COLO668 (cell line): ENCODE results near the gene COL9A3.
A peak's percentile ranks its signal among the peaks of the same experiment; 100 is the strongest.

Experiments used
- DNase-seq: peaks from one replicate; lab custom pipeline; 2025; ENCODE audit not compliant: unreplicated experiment; lab: John Stamatoyannopoulos, UW

Gene COL9A3

DNA sequence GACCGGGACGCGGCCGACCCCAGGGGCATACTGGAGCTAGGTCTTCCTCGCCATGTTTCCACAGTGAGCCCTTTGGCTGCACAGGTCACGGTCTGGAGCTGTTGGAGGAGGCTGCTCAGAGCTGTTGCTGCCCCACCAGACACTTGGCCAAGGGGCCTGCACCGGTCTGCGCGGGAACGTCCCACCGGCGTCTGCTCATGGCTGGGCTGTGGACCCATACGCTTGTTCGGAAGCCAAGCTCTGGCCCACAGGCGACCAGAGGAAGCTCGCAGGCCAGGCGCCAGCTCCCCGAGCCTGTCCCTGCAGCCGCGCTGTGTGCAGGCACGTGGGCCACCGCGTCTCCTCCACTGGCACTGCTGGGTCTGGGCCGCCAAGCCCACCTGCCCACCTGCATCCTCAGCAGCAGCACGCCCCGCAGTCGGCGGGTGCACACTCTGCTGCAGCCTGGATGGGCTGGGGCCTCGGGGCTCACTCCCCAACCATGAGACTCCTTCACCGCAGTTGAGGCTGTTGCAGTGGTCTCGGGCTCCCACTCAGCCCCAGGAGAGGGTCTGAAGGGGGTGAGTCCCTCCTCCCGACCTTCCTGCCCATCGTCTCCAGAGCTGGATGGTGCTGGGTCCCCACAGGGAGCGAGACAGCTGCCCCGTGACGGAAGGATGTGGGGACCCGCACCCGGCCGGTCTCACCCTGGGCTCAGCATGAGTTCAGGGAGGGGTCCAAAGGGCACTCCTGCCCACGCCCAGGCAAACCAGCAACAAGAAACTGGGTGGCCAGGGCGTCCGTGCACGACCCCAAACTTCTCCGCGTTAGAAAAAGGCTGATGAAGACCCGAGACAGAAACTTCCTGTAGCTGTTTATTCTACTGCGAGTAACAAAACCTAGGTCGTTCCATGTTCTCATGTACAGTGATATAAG lies 60.3 kb downstream of the COL9A3 start:
- no peak for DNase-seq

DNA sequence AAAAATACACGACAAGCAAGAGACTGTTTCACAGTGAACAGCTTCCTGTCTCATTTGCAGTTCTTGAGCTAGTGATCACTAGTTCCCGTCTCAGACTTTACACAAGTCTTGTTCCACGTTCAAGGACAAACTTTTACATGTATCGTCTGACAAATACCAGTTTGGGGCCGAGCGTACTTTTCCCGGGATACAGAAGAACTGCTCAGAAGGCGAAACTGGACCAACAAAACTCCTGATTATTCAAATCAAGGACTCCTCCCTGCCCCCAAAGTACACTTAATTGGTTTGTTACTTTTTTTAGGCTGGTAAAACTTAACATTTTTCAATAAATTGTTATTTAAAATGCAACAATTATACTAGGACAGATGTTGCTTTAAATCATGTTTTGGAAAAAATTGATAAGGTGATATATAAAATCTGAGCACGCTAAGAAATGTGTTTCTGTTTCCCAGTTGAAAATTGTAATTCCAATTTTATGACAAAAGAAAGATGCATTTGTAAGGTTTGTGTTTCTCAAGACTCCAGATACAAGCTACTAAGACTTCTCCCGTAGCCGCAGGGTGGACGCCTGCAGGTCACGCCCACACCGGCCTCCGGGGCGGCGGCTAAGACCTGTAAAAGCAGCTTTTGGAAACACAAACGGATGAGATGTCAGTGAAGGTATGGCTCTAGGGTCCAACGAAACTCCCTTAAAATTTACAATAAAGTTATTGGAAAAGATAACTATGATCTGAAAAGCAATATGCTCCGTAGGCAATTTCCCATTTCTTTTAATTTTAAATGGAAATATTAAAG lies 61.6 kb downstream of the COL9A3 start:
- DNase-seq = no peak

DNA sequence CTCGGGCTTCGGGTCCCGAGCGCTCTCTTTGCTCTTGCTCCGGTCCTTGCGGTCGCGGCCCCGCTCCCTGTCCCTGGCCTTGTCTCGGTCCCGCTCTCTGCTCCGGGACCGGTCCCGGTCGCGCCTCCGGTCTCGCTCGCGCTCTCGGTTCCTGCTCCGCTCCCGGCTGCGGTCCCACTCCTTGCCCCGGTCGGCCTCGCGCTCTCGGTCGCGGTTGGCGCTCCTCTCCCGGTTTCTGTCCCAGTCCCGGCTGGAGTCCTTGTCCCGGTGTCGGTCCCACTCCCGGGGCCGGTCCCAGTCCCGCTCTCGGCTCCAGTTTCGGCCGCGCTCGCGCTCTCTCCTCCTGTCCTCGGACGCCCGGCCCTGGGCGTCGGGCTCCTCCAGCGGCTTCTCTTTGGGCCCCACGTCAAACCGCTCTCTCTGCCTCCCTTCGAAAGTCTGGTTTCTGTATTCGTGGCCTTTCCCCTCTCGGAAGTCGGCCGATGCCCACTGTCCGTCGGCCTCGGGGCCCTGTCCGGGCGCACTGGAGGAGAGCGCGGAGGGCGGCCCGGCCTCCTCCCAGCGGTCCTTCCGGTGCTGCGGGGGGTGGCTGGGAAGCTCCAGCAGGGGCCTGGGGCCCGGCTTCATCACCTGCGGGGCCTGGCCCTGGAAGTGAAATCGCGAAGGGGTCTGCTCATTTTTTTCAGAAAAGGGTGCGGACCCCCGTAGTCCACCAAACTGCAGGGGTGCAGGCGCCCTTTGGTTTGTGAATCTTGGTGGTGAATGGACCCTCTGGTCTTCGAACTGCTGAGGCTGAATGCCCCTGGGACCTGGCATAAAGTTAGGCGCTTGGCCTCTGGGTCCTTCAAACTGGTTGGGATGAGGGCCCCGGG lies 62.7 kb downstream of the COL9A3 start:
- DNase-seq = no peak

DNA sequence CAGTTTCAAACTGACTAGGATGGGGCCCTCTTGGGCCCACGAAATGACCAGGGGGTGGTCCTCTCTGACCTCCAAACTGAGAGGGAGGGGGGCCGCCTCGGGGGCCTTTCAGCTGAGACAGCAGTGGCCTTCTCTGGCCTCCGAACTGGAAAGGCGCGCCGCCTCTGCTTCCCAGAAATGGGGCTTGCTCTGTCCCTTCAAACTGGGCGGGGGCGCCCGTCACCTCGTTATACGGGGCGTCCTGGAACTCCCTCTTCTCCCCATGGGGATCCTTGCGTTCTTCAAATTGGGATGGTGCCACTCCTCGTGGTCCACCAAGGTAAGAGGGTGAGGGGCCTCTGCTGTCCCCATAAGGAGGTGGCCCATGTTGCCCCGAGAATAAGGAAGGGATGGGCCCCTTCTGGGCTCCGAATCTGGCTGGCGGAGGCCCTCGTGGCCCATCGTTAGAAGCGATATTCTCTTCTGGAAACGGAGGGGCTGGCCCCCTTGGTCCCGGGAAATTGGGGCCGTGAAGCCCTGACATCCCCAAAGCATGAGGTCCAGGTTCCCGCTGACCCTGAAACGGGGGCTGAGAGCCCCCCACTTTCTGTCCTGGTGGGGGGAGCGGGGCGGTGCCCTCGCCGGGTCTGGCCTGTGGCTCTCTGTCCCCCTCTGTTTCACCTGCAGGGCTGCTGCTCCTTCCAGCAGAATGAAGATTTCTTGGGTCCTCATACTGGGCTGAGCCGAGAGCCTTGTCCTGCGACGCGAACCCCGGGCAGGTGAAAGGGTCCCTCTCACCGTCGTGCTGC lies 63.5 kb downstream of the COL9A3 start:
- no peak for DNase-seq

DNA sequence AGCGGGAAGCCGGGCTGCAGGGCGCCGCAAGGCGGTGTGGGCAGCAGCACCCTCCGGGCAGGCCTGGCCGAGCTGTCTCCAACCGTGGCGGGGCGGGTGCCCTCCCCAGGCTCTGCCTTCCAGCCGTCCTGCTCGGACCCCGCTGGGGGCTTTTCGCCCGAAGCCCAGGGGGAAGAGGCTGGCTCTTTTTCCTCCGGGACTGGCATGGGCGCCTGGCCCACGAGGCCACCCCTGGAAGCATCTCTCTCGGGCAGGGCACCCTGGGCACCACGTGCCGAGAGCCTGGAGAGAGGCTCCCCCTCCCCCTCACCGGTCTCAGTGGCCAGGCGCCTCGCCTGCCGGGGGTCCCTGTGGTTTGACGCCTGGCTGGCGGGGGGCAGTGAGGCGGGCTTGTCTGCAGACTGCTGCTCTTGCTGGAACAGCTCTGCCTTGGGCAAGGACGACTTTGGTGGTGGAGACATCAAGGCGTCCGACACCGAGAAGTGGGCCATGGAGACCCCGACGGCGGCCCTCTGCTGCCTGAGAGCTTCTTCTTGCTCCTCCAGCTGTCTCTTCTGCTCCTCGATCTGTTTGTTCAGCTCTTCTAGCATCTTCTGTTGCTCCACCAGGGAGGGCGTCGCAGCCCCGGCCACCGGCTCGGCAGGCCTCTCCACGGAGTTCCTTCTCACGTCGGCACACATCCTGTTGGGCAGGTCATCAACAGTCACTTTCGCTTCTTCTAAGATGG lies 64.2 kb downstream of the COL9A3 start:
- DNase-seq = no peak

DNA sequence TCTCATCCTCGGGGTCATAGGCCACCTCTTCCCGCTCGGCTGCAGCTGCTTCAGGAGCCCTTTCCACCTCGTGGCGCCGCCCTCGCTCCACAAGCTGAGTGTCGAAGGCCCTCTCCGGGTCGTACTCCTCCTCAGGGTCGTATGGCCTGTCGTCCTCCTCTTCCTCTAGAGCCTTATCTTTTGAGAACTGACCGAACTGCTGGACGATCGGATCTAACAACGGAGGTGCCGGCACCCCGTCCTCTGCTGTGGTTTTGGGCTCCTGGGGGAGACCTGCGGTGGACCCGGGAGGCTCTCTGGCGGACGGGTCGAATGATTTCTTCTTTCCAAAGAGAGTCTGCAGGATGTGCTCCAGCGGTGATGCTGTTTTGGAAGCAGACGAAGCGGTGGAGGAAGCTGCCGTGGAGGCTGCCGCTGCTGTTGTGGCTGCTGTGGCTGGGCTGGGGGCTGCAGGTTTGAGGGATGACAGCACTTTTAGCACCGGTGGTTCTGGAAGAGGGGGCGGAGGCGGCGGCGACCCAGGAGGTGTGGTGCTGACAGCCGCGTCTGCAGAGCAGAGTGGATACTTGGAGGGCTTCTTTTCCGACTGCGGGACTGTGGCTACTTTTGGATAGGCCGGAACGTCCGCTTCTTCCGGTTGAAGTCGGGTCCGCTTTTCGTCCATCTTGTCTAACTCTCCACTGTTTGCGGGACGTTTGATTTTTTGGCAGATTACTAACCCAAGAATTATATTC lies 65.0 kb downstream of the COL9A3 start:
- no peak for DNase-seq

DNA sequence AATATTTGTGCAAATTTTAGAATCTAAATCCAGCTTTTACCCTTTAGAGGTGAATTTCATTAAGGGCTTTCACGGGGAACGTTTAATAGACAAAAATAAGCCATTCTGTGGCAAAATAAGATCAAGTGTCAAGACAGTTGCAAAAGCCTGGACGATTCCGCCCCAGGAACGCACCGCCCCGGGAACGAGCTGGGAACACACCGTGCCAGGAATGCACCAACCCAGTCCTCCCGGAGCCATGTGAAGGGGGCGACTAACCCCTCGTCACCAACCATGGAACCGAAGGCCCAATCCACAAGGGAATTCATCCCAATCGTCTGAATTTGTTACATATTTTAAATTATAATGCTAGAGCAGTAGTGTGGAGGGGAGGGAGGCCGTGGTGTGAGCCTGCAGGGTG lies 65.6 kb downstream of the COL9A3 start:
- DNase-seq = no peak

DNA sequence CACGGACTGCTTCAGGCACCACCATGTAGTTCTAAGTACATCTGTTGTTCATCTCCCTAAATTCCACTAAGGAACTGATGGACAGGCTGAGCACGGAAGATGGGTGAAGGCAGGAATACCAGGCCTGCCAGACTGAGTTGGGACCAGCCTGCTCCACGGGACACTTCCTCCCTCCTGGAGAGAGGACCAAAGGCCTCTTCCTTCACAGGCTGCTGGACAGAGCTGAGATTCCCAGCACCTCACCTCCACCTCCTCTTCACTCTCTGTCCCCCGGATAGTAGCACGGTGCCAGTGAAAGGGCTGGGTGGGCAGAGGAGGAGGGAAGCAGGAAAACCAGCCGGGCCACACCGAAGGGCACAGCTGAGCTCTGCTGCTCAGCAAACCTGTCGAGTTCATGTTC lies 67.7 kb downstream of the COL9A3 start:
- no peak for DNase-seq

DNA sequence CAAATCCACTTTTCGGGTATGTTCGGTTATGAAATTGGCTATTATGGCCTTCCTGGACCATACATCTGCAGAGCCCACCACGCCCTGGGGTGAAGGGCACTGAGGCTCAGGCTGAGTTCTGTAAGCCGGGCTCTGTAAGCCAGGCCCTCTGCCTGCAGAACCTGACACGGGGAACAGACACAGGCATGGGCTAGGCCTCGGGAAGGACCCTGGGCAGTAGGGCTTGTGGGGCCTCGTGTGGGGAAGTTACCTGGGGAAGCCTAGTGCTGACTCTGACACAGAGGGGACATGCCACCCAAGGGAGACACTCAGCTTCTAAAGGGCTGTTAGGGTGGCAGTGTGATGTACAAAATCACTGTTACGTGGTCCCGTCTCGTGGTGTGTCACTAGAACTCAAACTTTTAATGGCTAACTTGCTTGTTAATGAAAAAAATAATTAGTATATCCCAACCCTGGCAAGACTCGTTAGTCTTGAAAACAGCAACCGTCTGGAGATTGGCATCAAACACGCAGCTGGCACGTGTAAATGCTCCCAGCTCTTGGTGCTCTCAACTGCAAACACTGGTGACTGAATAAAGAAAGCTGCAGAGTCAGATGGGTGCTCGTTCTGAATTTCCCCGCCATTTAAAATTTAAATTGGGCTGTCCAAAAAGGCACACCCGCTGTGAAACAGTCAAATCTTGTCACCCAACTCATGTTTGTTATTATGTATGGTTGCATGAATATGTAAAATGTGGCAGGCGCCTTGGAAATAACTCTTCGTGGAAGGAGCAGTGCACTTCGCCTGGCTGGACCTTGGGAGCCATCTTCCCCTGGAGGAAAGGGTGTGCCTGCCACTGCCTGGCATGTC lies 68.4 kb downstream of the COL9A3 start:
- no peak for DNase-seq

DNA sequence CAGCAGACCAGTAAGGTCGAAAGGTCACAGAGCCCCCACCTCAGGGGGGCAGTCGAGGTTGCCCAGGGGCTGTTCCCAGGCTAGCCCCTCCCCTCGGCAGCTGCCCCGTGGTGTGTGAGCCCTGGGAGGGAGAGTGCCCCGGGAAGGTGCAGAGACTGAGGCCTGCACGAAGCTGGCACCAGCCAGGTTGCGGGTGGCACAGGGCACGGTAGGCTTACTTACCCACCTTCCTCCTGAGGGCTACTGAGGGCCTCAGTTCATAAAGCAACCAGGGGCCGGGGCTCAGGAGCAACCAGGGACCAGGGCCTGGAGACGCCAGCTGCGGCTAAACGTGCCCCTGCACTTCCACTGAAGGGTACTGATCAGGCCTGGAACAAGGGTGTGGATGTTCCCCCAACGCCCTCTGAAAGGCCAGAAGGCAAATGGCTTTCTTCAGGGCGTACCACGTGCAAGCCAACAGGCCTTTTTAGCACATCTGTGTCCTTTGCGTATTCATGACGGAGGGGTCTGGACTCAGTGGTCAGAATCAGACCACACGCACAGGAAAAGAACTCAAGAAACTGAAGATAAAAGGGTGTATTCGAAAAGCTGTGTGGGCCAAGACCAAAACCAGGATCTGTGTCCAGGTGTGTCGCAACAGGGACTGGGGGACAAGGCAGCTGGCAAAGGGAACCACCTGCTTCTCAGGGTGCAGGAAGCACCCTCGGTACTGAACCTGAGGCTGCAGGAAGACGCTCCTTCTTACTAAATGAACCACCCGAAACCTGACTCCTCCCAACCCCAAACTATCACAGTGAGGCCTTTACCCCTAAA lies 69.3 kb downstream of the COL9A3 start:
- DNase-seq = peak; percentile 83

DNA sequence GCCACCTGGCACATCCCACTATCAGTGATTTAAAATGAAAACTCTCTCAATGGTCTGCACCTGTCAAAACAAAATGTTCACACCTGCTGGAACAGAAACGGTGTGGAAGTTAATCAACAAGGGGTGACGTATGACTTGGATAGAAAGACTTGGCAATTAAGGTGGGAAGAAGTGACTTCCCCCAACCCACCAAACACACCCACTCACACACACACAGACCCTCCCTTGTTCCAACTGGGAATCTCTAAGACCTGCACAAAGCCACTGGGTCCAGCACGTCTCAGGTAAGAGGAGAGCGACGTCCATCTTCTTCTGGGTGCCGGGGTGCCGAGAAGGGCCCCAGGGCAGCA lies 69.8 kb downstream of the COL9A3 start:
- DNase-seq = peak; percentile 68

DNA sequence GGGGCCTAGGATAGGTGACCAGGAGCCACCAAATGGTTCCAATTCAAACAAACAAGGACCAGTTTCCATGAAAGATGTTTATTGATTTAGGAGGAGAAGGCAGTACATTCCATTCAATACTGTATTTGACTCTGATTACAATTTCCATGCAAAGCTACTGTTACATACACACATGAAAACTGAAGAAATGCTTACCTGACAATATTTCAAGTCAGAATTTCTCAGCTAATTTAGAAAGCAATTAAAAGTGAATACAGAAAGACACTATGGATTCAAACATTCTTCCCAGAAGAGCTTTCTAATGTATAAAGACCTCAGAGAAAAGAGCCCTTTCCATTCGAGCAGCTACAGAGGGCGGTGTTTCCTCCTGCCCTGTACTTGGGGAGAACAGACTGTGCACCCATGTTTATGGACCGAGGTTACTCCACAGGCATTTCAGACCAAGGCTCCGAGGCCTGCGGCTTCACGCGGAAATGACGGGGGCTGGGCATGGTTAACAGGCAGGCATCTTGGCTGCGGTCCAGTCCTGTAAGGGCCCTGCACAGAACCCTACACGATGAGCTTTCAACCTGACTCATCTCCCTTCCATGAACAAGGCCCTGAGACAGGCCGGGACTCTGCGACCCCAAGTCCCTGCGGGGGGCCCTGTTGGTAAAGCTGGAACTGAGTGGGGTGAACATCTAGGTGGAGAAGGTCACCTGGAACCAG lies 70.5 kb downstream of the COL9A3 start:
- DNase-seq = peak; percentile 90

DNA sequence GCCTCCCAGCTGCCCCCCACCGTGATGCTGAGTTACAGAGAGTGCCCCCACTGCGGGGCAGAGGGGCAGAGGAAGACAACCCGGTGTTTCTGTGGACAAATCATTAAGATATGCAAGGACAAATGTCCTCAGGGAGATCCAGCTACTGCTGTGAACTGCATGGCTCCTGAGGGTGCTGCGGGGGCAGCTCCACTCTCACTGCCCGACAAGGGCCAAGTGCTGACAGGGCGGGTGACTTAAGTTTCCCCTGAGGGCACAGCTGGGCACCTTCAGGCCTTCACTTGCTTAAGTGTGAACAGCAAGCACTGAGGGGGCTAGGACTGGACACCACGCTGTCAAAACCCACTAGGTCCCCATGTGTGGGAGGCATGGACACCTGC lies 71.0 kb downstream of the COL9A3 start:
- DNase-seq = no peak

DNA sequence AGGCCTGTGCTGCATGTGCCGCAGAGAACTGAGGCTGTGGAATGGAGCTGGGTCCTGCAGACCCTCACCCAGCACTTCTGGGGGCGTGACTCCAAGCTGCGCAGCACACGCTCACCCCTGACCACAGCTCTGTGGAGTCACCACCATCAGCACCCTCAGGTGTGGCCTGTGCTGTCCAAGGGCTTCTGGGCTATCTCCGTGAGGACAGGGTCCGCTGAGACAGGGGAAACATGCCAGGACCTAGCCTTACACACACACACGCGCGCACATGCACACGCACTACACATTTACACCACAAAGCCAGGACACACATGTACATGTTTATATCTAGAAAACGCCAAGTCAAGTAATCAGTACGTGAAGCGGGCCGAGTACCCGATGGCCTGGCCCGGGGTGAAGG lies 71.6 kb downstream of the COL9A3 start:
- DNase-seq = no peak

DNA sequence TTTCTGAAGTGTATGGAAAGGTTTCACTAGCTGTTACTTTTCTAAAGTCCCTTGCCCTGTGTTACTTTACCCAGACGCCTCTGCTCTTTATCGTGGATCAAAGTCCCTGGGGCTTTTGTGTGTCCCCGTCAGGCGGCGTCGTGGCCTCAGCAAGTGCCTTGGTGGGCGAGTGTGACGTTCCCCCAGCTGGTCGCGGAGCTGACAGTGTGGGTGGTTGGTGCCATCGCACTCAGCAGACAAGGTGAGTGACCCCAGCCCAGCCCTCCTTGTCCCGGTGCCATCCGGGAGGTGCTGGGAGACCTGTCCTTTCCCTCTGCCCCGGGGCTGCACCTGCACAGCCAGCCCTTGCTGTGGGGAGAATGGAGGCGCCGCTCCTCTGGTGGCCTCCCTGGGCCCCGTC lies 72.1 kb downstream of the COL9A3 start:
- DNase-seq = no peak

DNA sequence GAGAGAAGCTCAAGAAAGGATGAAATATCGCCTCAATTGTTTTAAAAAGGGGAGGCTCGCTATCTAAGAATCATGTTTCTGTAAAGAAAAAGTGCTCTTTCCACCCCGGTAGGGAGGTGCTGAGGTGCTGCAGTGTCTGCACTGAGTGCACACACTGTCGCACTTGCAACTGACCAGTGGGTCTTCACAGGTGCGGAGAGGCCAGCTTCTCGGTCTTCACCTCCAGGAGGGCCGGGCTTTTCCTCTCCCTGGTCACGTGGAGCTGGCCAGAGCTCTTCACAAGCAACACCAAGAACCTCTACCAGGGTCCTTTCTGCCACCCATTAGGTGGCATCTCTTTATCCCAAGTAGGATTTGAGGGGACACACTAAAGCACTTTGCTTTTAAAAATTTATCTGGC lies 72.6 kb downstream of the COL9A3 start:
- DNase-seq = no peak

DNA sequence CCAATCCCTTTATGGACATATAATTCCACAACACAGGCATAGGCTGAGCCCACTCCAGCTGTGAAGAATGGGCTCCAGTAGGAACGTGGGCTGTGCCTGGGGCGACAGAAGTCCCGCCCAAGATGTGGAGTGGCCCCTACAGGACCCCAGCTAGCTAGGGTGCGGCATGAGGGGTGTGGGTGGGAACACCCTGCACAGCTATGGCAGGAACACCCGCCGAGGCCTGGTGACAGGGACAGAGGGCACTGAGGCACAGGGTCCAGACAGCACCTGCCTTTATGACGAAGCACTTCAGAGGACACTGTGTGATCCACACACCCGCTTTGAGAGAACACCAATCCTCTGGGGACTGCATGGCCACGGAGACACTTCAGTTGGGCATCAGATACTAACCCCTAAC lies 73.0 kb downstream of the COL9A3 start:
- DNase-seq = no peak
